Breast epithelium (tissue), 3 donors: ENCODE data around the gene C12orf56.

Source experiments
- POLR2A ChIP-seq: fragments of 450-650 bp; IDR thresholded peaks from one replicate; pipeline ENCODE4 v1.6.1; 2016; ENCODE audit warnings: antibody characterized with exemption, mild to moderate bottlenecking, moderate library complexity
- POLR2AphosphoS5 ChIP-seq, 3 donors: sonication (generic); formaldehyde crosslinking; IDR thresholded peaks; one replicate each; pipeline ENCODE4 v1.6.1; 2017; ENCODE audit warnings: antibody characterized with exemption in 3 of 3
- TF ChIP-seq, protein P1 (sequence below), 3 donors: fragments of 450-650 bp; IDR thresholded peaks; one replicate each; pipeline ENCODE4 v1.5.1; 2016 to 2017; ENCODE audit warnings: antibody characterized with exemption in 3 of 3, mild to moderate bottlenecking in 3 of 3, moderate library complexity in 3 of 3

DNA sequence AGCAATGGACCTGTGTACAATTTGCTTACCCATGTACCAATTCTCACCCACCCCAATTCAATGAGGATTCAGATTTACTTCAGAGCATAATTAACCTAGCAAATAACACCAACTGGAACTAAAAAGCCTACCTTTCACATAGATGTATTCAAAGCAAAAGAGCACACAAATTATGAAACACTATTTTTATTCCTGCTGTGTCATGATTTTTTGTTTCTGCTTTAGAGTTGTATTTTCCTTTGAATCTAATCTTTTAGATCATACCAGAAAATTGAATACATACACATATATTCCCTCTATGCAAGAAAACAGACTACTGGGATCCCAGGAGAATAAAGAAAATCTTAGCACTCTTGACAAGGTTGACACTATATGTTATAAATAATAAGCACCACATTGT, 174.3 kb downstream of the C12orf56 start:
- TF ChIP-seq, protein P1, sequence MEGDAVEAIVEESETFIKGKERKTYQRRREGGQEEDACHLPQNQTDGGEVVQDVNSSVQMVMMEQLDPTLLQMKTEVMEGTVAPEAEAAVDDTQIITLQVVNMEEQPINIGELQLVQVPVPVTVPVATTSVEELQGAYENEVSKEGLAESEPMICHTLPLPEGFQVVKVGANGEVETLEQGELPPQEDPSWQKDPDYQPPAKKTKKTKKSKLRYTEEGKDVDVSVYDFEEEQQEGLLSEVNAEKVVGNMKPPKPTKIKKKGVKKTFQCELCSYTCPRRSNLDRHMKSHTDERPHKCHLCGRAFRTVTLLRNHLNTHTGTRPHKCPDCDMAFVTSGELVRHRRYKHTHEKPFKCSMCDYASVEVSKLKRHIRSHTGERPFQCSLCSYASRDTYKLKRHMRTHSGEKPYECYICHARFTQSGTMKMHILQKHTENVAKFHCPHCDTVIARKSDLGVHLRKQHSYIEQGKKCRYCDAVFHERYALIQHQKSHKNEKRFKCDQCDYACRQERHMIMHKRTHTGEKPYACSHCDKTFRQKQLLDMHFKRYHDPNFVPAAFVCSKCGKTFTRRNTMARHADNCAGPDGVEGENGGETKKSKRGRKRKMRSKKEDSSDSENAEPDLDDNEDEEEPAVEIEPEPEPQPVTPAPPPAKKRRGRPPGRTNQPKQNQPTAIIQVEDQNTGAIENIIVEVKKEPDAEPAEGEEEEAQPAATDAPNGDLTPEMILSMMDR (IDR thresholded peaks at IDR 0.05) = no peak
- TF ChIP-seq POLR2A (no peak), POLR2AphosphoS5 (IDR thresholded peaks at IDR 0.05) (no peak)
